MM.1S (cell line): ENCODE measurements around the gene NIPAL4.

Experiments
- EZH2 ChIP-seq: fragments of 300-600 bp; sonication (generic); optimal IDR thresholded peaks from 2 replicates; pipeline ENCODE3; 2017; ENCODE audit warnings: low read depth, mild to moderate bottlenecking, antibody characterized with exemption, low read length, mixed read lengths
- EZH2phosphoT487 ChIP-seq: fragments of 300-600 bp; sonication (generic); IDR thresholded peaks from 2 replicates; pipeline ENCODE4 v1.6.1; 2018; ENCODE audit warnings: antibody characterized with exemption, low read length
- TF ChIP-seq, protein P1 (sequence below): fragments of 300-600 bp; sonication (generic); IDR thresholded peaks from 2 replicates; pipeline ENCODE4 v1.5.1; 2016; ENCODE audit warnings: antibody characterized with exemption, low read length, mixed read lengths

- TF ChIP-seq, protein P1, sequence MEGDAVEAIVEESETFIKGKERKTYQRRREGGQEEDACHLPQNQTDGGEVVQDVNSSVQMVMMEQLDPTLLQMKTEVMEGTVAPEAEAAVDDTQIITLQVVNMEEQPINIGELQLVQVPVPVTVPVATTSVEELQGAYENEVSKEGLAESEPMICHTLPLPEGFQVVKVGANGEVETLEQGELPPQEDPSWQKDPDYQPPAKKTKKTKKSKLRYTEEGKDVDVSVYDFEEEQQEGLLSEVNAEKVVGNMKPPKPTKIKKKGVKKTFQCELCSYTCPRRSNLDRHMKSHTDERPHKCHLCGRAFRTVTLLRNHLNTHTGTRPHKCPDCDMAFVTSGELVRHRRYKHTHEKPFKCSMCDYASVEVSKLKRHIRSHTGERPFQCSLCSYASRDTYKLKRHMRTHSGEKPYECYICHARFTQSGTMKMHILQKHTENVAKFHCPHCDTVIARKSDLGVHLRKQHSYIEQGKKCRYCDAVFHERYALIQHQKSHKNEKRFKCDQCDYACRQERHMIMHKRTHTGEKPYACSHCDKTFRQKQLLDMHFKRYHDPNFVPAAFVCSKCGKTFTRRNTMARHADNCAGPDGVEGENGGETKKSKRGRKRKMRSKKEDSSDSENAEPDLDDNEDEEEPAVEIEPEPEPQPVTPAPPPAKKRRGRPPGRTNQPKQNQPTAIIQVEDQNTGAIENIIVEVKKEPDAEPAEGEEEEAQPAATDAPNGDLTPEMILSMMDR: no peak
- TF ChIP-seq EZH2phosphoT487 (no peak), EZH2 (no peak)
Observed at GRCh38 chr5:157481666-157482065, 21.7 kb downstream of the NIPAL4 start.
